Measurements from ENCODE around the gene ERICH4.
"Not testable (repeated sequence)": the region's sequence is repeated elsewhere in the genome, so short reads cannot be mapped to it uniquely, and the experiment has no call there.

Gene ERICH4

GRCh38 chr19:41435376-41435775, 7.6 kb upstream of the ERICH4 start:
- not testable (repeated sequence) for DNase-seq (ENCODE audit: low read depth, low spot score)

- DNase-seq (ENCODE audit: low read depth, low spot score): no peak
Observed at GRCh38 chr19:41435936-41436673, 6.9 kb upstream of the ERICH4 start.

- no peak for DNase-seq (ENCODE audit: low read depth, low spot score)
Observed at GRCh38 chr19:41436674-41436951, 6.3 kb upstream of the ERICH4 start.

GRCh38 chr19:41437944-41438574, 4.9 kb upstream of the ERICH4 start:
- no peak for DNase-seq (ENCODE audit: low read depth, low spot score)

GRCh38 chr19:41439441-41440222, 3.3 kb upstream of the ERICH4 start, which contains the start of gene DMAC2:
Gene DMAC2 (minus strand): TSS chr19:41439912. CDS start chr19:41439899, 13 bp downstream.
- peak; percentile 94 for DNase-seq (ENCODE audit: low read depth, low spot score)

- no peak for DNase-seq (ENCODE audit: low read depth, low spot score)
Observed at GRCh38 chr19:41441321-41441945, 1.5 kb upstream of the ERICH4 start.

GRCh38 chr19:41443813-41444455, 978 bp downstream of the ERICH4 start:
- DNase-seq (ENCODE audit: low read depth, low spot score): no peak

- no peak for DNase-seq (ENCODE audit: low read depth, low spot score)
Observed at GRCh38 chr19:41445575-41445974, 2.6 kb downstream of the ERICH4 start.

GRCh38 chr19:41447732-41448332, 4.9 kb downstream of the ERICH4 start:
- DNase-seq (ENCODE audit: low read depth, low spot score): no peak

- DNase-seq (ENCODE audit: low read depth, low spot score): no peak
Observed at GRCh38 chr19:41449079-41449864, 6.3 kb downstream of the ERICH4 start.

GRCh38 chr19:41449865-41450178, 6.9 kb downstream of the ERICH4 start:
- no peak for DNase-seq (ENCODE audit: low read depth, low spot score)

- DNase-seq (ENCODE audit: low read depth, low spot score): no peak
Observed at GRCh38 chr19:41452584-41453275, 9.8 kb downstream of the ERICH4 start.

GRCh38 chr19:41455936-41456335, 13.0 kb downstream of the ERICH4 start:
- no peak for DNase-seq (ENCODE audit: low read depth, low spot score)

GRCh38 chr19:41456342-41456918, 13.5 kb downstream of the ERICH4 start:
- DNase-seq (ENCODE audit: low read depth, low spot score): no peak

- DNase-seq (ENCODE audit: low read depth, low spot score): no peak
Observed at GRCh38 chr19:41457241-41457640, 14.3 kb downstream of the ERICH4 start.

- DNase-seq (ENCODE audit: low read depth, low spot score): no peak
Observed at GRCh38 chr19:41462497-41462896, 19.5 kb downstream of the ERICH4 start.

- DNase-seq (ENCODE audit: low read depth, low spot score): not testable (repeated sequence)
Observed at GRCh38 chr19:41463257-41464256, 20.6 kb downstream of the ERICH4 start.

- no peak for DNase-seq (ENCODE audit: low read depth, low spot score)
Observed at GRCh38 chr19:41476583-41476982, 33.6 kb downstream of the ERICH4 start.
